ENCODE measurements around the gene COPS7B.

The COPS7B gene

GRCh38 chr2:231769170-231770136 is 16.8 kb upstream of the COPS7B start:
- Histone ChIP-seq H3K4me3 (no peak overlapping the region), H3K27me3 (ENCODE audit: low read depth) (no peaks in the 10 kb centered on the region), H3K9me3 (no peaks in the 10 kb centered on the region; the same call in 1 of the 2 replicates), H3K36me3 (replicated peaks) (no peaks in the 10 kb centered on the region), H3K4me1 (peaks cover 8% of the 10 kb centered on the region)
- no peak for DNase-seq (ENCODE audit: low spot score in 2 of 2)
- in situ Hi-C loops (cut with MboI; ENCODE audit: low sequenced_read_pairs) = no loop called here

- Histone ChIP-seq H3K9me3 (no peaks in the 10 kb centered on the region), H3K27me3 (ENCODE audit: low read depth) (no peaks in the 10 kb centered on the region), H3K4me1 (peaks cover 5% of the 10 kb centered on the region), H3K36me3 (replicated peaks) (no peaks in the 10 kb centered on the region; the same call in 1 of the 2 replicates), H3K4me3 (peak overlapping the region; percentile 88)
- in situ Hi-C loops (cut with MboI; ENCODE audit: low sequenced_read_pairs) = loop anchor here (10.0 kb wide), 1 partner anchor 166 kb away; no protein-coding TSS in a partner anchor
- DNase-seq (ENCODE audit: low spot score in 2 of 2) = peak in 1 of 2 experiments; percentile 61
Measured at GRCh38 chr2:231780123-231780908, 5.9 kb upstream of the COPS7B start.

- peak; percentile 90 to 99 for DNase-seq (ENCODE audit: low spot score in 2 of 2)
- no peaks in the 10 kb centered on the region for H3K9me3 ChIP-seq
- H3K27me3 ChIP-seq (ENCODE audit: low read depth) = no peaks in the 10 kb centered on the region
- peak within 1 kb of the TSS; percentile 88 for H3K4me3 ChIP-seq
- no peaks in the 10 kb centered on the region; the same call in 1 of the 2 replicates for H3K36me3 ChIP-seq (replicated peaks)
- peaks cover 11% of the 10 kb centered on the region for H3K4me1 ChIP-seq
- in situ Hi-C loops (cut with MboI; ENCODE audit: low sequenced_read_pairs) = loop anchor here (10.0 kb wide), 1 partner anchor 166 kb away; no protein-coding TSS in a partner anchor
Measured at GRCh38 chr2:231780909-231781797, 5.1 kb upstream of the COPS7B start, which contains the start of gene PDE6D. Gene PDE6D (minus strand): TSS chr2:231781282. CDS start chr2:231781114, 168 bp downstream.

DNA sequence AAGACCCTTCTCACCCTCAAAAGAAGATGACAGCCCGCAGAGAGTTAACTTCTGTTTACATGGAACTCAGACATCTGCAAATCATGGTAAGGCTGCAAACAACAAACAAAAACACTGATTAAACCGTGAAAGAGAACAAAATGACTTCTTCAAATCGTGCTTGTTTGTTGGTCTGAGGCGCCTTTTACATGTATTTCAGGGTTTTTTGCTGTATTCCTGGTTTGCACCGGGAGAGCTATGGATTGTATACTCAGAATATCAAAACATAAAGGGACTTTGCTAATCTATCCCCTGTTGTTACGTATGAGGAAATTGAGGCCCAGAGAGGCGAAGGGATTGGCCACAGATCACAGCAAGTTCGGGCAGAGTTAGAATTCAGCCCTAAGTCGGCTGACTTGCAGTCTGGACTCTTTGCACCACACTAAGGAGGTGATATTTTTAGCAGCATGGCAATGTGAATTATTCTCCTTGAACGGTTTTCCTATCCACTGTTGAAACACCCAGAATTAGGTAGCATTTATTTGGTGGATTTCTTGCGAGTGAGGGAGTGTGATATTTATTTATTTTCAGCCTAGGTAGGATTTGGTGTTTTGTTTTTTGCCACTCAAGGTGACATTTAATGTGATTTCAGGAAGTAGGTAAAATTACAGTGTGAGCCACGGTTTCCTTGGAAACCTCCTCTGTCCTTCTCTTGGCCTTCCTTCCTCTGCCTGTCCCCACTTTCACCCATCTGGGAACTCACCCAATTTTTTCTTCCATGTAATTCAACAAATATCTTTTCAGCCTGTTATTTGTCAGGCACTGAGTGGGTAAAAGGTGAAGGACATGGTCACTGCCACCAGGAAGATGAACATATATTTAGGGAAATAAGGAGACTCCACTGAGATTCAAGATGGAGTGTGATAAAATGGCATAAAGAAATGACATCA is 4.2 kb upstream of the COPS7B start:
- peaks cover 11% of the 10 kb centered on the region for H3K4me1 ChIP-seq
- H3K4me3 ChIP-seq = peak overlapping the region; percentile 88
- H3K27me3 ChIP-seq (ENCODE audit: low read depth) = no peaks in the 10 kb centered on the region
- no peaks in the 10 kb centered on the region for H3K36me3 ChIP-seq (replicated peaks)
- in situ Hi-C loops (cut with MboI; ENCODE audit: low sequenced_read_pairs) = loop anchor here (10.0 kb wide), 1 partner anchor 167 kb away; no protein-coding TSS in a partner anchor
- no peaks in the 10 kb centered on the region for H3K9me3 ChIP-seq
- DNase-seq (ENCODE audit: low spot score in 2 of 2) = peak in 1 of 2 experiments; percentile 14

- H3K4me3 ChIP-seq = no peak overlapping the region
- in situ Hi-C loops (cut with MboI; ENCODE audit: low sequenced_read_pairs) = loop anchor here (10.0 kb wide), 1 partner anchor 171 kb away; no protein-coding TSS in a partner anchor
- H3K36me3 ChIP-seq (replicated peaks) = peaks cover 17% of the 10 kb centered on the region
- H3K27me3 ChIP-seq (ENCODE audit: low read depth) = no peaks in the 10 kb centered on the region
- no peak for DNase-seq (ENCODE audit: low spot score in 2 of 2)
- peaks cover 14% of the 10 kb centered on the region for H3K4me1 ChIP-seq
- no peaks in the 10 kb centered on the region for H3K9me3 ChIP-seq
Measured at GRCh38 chr2:231785413-231785812, 832 bp upstream of the COPS7B start.

- no peaks in the 10 kb centered on the region for H3K27me3 ChIP-seq (ENCODE audit: low read depth)
- no peak for DNase-seq (ENCODE audit: low spot score in 2 of 2)
- peaks cover 14% of the 10 kb centered on the region for H3K4me1 ChIP-seq
- in situ Hi-C loops (cut with MboI; ENCODE audit: low sequenced_read_pairs) = loop anchor here (10.0 kb wide), 1 partner anchor 171 kb away; no protein-coding TSS in a partner anchor
- H3K4me3 ChIP-seq = peak overlapping the region; percentile 70
- H3K9me3 ChIP-seq = no peaks in the 10 kb centered on the region
- H3K36me3 ChIP-seq (replicated peaks) = peaks cover 17% of the 10 kb centered on the region
Measured at GRCh38 chr2:231785822-231786176, 446 bp upstream of the COPS7B start.

DNA sequence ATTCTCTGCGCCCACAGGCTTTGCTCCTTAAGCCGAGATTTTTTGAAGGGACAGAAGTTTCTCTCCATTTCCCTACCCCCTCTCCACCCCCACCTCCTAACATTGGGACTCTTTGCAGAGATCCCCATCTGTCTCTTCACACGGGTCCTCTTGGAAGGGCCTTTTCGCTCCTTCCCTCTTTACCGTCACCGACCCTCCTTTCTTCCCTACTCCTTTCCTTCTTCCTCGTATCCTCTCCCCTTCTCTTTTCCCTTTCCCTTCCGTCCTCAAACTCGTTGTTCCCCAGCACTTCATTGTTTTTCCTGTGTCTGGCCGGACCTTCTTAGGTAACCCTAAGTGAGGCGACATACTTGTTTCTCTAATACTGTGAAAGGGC is 660 bp downstream of the COPS7B start:
- Histone ChIP-seq H3K4me1 (peaks cover 14% of the 10 kb centered on the region), H3K9me3 (no peaks in the 10 kb centered on the region), H3K27me3 (ENCODE audit: low read depth) (no peaks in the 10 kb centered on the region), H3K36me3 (replicated peaks) (peaks cover 27% of the 10 kb centered on the region), H3K4me3 (peak overlapping the region; percentile 70)
- DNase-seq (ENCODE audit: low spot score in 2 of 2) = no peak
- in situ Hi-C loops (cut with MboI; ENCODE audit: low sequenced_read_pairs) = loop anchor here (10.0 kb wide), 1 partner anchor 172 kb away; no protein-coding TSS in a partner anchor

DNA sequence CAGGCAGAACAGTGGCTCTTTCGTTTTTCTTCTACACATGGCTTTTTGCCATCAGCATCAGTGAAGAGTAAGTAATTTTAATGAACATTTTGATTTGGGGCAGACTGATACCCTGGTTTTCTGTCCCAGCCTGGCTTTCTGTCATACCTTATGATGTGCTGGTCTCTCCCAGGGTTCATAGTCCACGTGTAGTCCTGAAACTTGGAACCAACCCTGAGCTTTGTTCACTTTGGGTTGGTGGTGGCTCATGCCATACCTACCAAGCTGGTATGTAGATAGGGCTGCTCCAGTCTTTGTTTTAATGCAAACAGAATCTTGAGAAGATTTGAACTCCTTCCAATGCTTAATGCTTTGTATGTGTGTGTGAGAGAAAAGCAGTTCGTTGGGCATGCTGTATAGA is 4.9 kb downstream of the COPS7B start:
- no peaks in the 10 kb centered on the region for H3K27me3 ChIP-seq (ENCODE audit: low read depth)
- H3K4me1 ChIP-seq = peaks cover 7% of the 10 kb centered on the region; the same call in 1 of the 2 replicates
- H3K36me3 ChIP-seq (replicated peaks) = peaks cover 48% of the 10 kb centered on the region
- no peak overlapping the region for H3K4me3 ChIP-seq
- no peaks in the 10 kb centered on the region for H3K9me3 ChIP-seq
- no peak for DNase-seq (ENCODE audit: low spot score in 2 of 2)
- in situ Hi-C loops (cut with MboI; ENCODE audit: low sequenced_read_pairs) = no loop called here

GRCh38 chr2:231794383-231794782 is 8.1 kb downstream of the COPS7B start:
- in situ Hi-C loops (cut with MboI; ENCODE audit: low sequenced_read_pairs) = no loop called here
- H3K4me3 ChIP-seq = no peak overlapping the region
- H3K36me3 ChIP-seq (replicated peaks) = peaks cover 63% of the 10 kb centered on the region

GRCh38 chr2:231795525-231796327 is 9.5 kb downstream of the COPS7B start:
- H3K4me3 ChIP-seq = no peak overlapping the region
- no peaks in the 10 kb centered on the region for H3K9me3 ChIP-seq
- H3K27me3 ChIP-seq (ENCODE audit: low read depth) = no peaks in the 10 kb centered on the region
- H3K4me1 ChIP-seq = no peaks in the 10 kb centered on the region
- DNase-seq (ENCODE audit: low spot score in 2 of 2) = peak; percentile 24 to 50
- peaks cover 65% of the 10 kb centered on the region for H3K36me3 ChIP-seq (replicated peaks)
- in situ Hi-C loops (cut with MboI; ENCODE audit: low sequenced_read_pairs) = no loop called here

More at GRCh38 chr2:231794383-231794782, 8.1 kb downstream of the COPS7B start:
- Histone ChIP-seq H3K4me1 (no peaks in the 10 kb centered on the region), H3K27me3 (ENCODE audit: low read depth) (no peaks in the 10 kb centered on the region), H3K9me3 (no peaks in the 10 kb centered on the region)
- DNase-seq (ENCODE audit: low spot score in 2 of 2) = no peak

- H3K4me1 ChIP-seq = no peaks in the 10 kb centered on the region
Measured at GRCh38 chr2:231800493-231801091, 14.3 kb downstream of the COPS7B start.

More at GRCh38 chr2:231800493-231801091, 14.3 kb downstream of the COPS7B start:
- Histone ChIP-seq H3K4me3 (no peak overlapping the region), H3K27me3 (ENCODE audit: low read depth) (no peaks in the 10 kb centered on the region), H3K36me3 (replicated peaks) (peaks cover 61% of the 10 kb centered on the region), H3K9me3 (no peaks in the 10 kb centered on the region)
- peak; percentile 15 to 74 for DNase-seq (ENCODE audit: low spot score in 2 of 2)
- in situ Hi-C loops (cut with MboI; ENCODE audit: low sequenced_read_pairs) = no loop called here
